ENCODE measurements around the gene RTEL1.
"Not testable (repeated sequence)": the region's sequence is repeated elsewhere in the genome, so short reads cannot be mapped to it uniquely, and the experiment has no call there.

RTEL1 gene

DNA sequence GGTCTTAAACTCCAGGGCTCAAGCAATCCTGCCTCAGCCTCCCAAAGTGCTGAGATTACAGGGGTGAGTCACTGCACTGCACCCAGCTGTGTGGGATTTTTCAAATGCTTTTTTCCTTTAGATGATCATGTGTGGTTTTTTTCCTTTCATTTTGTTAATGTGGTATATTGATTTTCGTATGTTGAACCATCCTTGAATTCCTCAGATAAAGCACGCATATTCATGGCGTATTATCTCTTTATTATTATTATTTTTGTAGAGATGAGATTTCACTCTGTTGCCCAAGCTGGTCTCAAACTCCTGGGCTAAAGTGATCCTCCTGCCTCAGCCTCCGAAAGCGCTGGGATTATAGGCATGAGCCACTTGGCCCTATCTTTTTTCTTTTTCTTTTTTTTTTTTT is 56.7 kb downstream of the RTEL1 start:
- TF ChIP-seq, protein P1, sequence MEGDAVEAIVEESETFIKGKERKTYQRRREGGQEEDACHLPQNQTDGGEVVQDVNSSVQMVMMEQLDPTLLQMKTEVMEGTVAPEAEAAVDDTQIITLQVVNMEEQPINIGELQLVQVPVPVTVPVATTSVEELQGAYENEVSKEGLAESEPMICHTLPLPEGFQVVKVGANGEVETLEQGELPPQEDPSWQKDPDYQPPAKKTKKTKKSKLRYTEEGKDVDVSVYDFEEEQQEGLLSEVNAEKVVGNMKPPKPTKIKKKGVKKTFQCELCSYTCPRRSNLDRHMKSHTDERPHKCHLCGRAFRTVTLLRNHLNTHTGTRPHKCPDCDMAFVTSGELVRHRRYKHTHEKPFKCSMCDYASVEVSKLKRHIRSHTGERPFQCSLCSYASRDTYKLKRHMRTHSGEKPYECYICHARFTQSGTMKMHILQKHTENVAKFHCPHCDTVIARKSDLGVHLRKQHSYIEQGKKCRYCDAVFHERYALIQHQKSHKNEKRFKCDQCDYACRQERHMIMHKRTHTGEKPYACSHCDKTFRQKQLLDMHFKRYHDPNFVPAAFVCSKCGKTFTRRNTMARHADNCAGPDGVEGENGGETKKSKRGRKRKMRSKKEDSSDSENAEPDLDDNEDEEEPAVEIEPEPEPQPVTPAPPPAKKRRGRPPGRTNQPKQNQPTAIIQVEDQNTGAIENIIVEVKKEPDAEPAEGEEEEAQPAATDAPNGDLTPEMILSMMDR (IDR thresholded peaks at IDR 0.05; ENCODE audit: low read depth, low read length): no peak

DNA sequence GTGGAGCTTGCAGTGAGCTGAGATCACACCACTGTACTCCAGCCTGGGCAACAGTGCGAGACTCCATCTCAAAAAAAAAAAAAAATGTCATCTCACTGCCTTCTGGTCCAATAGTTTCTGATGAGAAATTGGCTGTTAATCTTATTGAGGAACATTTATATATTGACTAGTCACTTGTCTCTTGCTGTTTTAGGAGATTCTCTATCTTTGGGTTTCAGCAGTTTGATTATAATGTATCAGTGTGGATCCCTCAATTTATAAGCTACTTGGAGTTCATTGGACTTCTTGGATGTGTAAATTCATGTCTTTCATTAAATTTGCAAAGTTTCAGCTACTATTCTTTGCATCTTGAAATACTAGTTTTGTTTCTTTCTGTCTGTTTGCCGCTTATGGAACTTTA is 60.9 kb downstream of the RTEL1 start:
- no peak overlapping the region for H3K4me3 ChIP-seq (ENCODE audit: low read depth, low read length)
- TF ChIP-seq, protein P1 (IDR thresholded peaks at IDR 0.05; ENCODE audit: low read depth, low read length): no peak

More for the DNA sequence above, 56.7 kb downstream of the RTEL1 start:
- no peak overlapping the region for H3K4me3 ChIP-seq (ENCODE audit: low read depth, low read length)

DNA sequence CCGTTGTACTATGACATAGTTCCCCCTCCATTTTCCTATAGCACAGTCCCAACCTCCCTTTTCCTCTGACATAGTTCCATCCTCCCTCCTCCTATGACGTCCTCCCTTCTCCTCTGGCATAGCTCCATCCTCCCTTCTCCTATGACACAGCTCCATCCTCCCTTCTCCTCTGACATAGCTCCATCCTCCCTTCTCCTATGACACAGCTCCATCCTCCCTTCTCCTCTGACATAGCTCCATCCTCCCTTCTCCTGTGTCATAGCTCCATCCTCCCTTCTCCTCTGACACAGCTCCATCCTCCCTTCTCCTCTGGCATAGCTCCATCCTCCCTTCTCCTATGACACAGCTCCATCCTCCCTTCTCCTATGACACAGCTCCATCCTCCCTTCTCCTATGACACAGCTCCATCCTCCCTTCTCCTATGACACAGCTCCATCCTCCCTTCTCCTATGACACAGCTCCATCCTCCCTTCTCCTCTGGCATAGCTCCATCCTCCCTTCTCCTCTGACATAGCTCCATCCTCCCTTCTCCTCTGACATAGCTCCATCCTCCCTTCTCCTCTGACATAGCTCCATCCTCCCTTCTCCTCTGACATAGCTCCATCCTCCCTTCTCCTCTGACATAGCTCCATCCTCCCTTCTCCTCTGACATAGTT is 65.0 kb downstream of the RTEL1 start:
- H3K4me3 ChIP-seq (ENCODE audit: low read depth, low read length): not testable (repeated sequence)

DNA sequence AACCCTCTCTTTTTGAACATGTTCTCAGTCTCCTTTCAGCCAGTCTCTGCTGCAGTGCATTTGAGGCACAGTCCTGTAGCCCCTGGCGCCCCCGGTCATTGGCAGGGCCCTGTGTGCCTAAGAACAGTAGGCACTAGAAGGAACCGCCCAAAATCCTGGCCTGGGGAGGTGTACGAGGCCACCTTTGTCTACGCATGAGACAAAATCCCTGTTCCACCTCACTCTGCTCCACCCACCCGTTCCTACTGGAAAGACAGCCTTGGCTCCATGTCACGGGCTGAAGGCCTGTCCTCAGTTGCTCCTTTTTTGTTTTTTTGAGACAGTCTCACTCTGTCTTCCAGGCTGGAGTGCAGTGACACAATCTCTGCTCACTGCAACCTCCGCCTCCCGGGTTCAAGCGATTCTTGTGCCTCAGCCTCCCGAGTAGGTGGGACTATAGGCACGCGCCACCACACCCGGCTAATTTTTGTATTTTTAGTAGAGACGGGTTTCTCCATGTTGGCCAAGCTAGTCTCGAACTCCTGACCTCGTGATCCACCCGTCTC is 72.1 kb downstream of the RTEL1 start:
- H3K4me3 ChIP-seq (ENCODE audit: low read depth, low read length): not testable (repeated sequence)

DNA sequence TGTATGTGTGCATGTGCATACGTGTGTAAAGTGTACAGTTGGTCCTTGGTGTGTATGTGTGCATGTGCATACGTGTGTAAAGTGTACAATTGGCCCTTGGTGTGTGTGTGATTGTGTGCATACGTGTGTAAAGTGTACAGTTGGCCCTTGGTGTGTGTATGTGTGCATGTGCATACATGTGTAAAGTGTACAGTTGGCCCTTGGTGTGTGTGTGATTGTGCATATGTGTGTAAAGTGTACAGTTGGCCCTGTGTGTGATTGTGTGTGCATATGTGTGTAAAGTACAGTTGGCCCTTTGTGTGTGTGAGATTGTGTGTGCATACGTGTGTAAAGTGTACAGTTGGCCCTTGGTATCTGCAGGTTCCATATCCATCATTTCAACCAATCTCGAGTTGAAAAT is 73.3 kb downstream of the RTEL1 start:
- TF ChIP-seq, protein P1 (IDR thresholded peaks at IDR 0.05; ENCODE audit: low read depth, low read length): no peak
- H3K4me3 ChIP-seq (ENCODE audit: low read depth, low read length): no peak overlapping the region

DNA sequence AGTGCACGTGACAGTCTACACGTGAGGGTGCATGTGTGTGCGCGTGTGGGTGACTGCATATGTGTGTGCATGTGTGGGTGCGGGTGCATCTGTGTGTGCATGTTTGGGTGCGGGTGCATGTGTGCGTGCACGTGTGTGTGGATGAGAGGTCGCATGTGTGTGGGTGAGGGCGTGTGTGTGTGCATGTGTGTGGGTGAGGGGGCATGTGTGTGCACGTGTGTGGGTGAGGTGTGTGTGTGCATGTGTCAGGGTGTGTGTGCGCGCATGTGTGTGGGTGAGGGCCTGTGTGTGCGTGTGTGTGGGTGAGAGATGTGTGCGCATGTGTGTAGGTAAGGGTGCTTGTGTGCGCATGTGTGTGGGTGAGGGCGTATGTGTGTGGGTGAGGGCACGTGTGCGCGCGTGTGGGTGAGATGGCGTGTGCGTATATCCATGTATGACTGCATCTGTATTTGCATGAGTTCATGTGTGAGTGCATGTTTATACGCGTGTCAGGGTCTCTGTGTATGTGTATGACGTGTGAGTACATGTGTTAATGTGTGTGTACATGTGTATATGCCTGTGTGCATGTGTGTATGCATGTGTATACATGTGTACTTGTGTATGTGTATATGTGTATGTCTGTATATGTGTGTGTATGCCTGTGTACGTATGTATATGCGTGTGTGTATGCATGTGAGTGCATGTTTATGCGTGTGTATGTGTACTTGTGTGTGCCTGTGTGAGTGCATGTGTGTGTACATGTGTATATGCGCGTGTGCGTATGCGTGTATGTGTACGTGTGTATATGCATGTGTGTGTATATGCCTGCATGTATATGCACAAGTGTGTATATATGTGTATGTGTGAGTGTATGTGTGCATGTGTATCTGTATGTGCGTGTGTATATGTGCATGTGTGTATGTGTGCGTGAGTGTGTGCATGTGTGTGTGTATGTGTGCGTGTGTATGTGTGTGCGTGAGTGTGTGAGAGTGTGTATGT is 74.3 kb downstream of the RTEL1 start:
- TF ChIP-seq, protein P1 (IDR thresholded peaks at IDR 0.05; ENCODE audit: low read depth, low read length): no peak
- H3K4me3 ChIP-seq (ENCODE audit: low read depth, low read length): no peak overlapping the region

DNA sequence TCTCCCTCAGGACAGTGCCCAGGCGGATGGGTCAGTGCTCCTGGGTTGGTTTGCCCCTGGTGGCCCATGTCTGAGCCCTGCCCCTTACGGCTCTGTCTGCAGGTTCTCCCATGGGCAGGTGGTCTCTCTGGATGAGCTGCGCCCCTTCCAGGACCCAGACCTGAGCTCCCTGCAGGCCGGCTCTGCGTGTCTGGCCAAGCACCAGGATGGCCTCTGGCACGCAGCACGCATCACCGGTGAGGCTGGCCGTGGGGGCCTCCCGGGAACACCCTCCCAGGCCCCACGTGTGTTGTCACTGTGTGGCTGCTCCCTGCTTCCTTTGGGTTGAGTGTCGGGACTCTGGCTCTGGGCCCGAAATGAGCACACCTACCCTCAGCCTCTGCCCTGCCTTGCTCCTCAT is 75.0 kb downstream of the RTEL1 start:
- TF ChIP-seq, protein P1 (IDR thresholded peaks at IDR 0.05; ENCODE audit: low read depth, low read length): no peak
- H3K4me3 ChIP-seq (ENCODE audit: low read depth, low read length): no peak overlapping the region

DNA sequence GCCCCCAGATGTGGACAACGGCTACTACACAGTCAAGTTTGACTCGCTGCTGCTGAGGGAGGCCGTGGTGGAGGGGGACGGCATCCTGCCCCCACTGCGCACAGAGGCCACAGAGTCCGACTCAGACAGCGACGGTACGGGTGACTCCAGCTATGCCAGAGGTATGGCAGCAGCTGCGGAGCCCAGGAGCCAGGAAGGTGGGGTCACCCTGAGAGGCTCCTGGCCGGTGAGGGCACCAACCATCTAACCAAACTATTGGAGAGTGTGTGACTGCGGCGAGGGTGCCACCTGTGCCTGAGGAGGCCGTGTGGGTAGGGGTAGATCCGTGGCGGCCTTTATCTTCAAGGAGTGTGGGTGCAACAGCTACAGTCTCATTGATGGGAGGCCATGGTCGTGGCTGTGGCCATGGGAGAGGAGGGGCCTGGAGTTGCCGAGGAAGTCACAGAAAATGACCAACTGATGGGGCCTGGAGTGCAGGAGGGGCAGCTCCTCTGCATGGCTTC is 75.5 kb downstream of the RTEL1 start:
- TF ChIP-seq, protein P1 (IDR thresholded peaks at IDR 0.05; ENCODE audit: low read depth, low read length): no peak
- H3K4me3 ChIP-seq (ENCODE audit: low read depth, low read length): no peak overlapping the region
